Loucy (cell line): ENCODE data around the gene BAG1.

Experiments
- H2AFZ ChIP-seq: fragments of 200-600 bp; sonication (generic); 2 replicates; pipeline ENCODE4 v1.6.0; 2016; ENCODE audit warnings: antibody characterized with exemption, mild to moderate bottlenecking, low read length, moderate library complexity
- H3F3A ChIP-seq: fragments of 200-600 bp; 2 replicates; pipeline ENCODE4 v1.6.0; 2016; ENCODE audit warnings: antibody characterized with exemption, low read depth, mild to moderate bottlenecking
- H3K27me3 ChIP-seq: fragments of 200-600 bp; sonication (generic); 2 replicates; pipeline ENCODE4 v1.6.1; 2014; ENCODE audit warnings: low read length, mild to moderate bottlenecking; ENCODE audit not compliant: insufficient read depth, poor library complexity, severe bottlenecking
- H3K36me3 ChIP-seq: fragments of 200-600 bp; sonication (generic); 2 replicates; pipeline ENCODE4 v1.6.1; 2016; ENCODE audit warnings: low read length; ENCODE audit not compliant: insufficient read depth
- H3K4me1 ChIP-seq: fragments of 200-600 bp; sonication (generic); 2 replicates; pipeline ENCODE4 v1.5.1; 2014; ENCODE audit warnings: low read length, mild to moderate bottlenecking; ENCODE audit not compliant: insufficient read depth, poor library complexity, severe bottlenecking
- H3K4me2 ChIP-seq: fragments of 200-600 bp; sonication (generic); 2 replicates; pipeline ENCODE4 v1.6.0; 2014; ENCODE audit warnings: antibody characterized with exemption, low read length, low read depth, mild to moderate bottlenecking; ENCODE audit not compliant: poor library complexity, severe bottlenecking
- H3K4me3 ChIP-seq: fragments of 200-600 bp; sonication (generic); 2 replicates; pipeline ENCODE4 v1.5.1; 2014; ENCODE audit warnings: low read length, mild to moderate bottlenecking, mixed read lengths; ENCODE audit not compliant: poor library complexity, severe bottlenecking
- H3K79me2 ChIP-seq: fragments of 200-600 bp; sonication (generic); 2 replicates; pipeline ENCODE4 v1.6.1; 2014; ENCODE audit warnings: low read length; ENCODE audit not compliant: insufficient read depth
- H3K9ac ChIP-seq: fragments of 200-600 bp; sonication (generic); 2 replicates; pipeline ENCODE4 v1.6.0; 2014; ENCODE audit warnings: mild to moderate bottlenecking, low read depth, low read length, moderate library complexity; ENCODE audit not compliant: poor library complexity, severe bottlenecking
- H3K9me2 ChIP-seq: fragments of 200-600 bp; sonication (generic); replicated peaks from 2 replicates; pipeline ENCODE4 v1.6.1; 2016; ENCODE audit warnings: low read depth, low read length, mixed read lengths
- H3K9me3 ChIP-seq: fragments of 200-600 bp; sonication (generic); 2 replicates; pipeline ENCODE4 v1.6.1; 2014; ENCODE audit warnings: mild to moderate bottlenecking, antibody characterized with exemption, low read length, low read depth; ENCODE audit not compliant: insufficient read depth
- H4K20me1 ChIP-seq: fragments of 200-600 bp; sonication (generic); 2 replicates; pipeline ENCODE4 v1.6.0; 2014; ENCODE audit warnings: antibody characterized with exemption, low read length, mild to moderate bottlenecking; ENCODE audit not compliant: insufficient read depth, poor library complexity, severe bottlenecking
- CTCF ChIP-seq: fragments of 200-600 bp; sonication (generic); conservative IDR thresholded peaks from 2 replicates; pipeline ENCODE4 v1.5.1; 2014; ENCODE audit warnings: mild to moderate bottlenecking, antibody characterized with exemption, low read length
- EZH2phosphoT487 ChIP-seq: fragments of 200-600 bp; IDR thresholded peaks from 2 replicates; pipeline ENCODE4 v1.6.1; 2018; ENCODE audit warnings: antibody characterized with exemption, mild to moderate bottlenecking, moderate library complexity, borderline replicate concordance

BAG1 gene

GRCh38 chr9:33264003-33264472, 470 bp downstream of the BAG1 start:
- H3K27me3 ChIP-seq = peaks cover 8% of the 10 kb centered on the region
- H3K79me2 ChIP-seq = peaks cover 89% of the 10 kb centered on the region
- H2AFZ ChIP-seq = peak overlapping the region; percentile 78
- peaks cover 29% of the 10 kb centered on the region for H3K36me3 ChIP-seq
- H3K4me3 ChIP-seq = peak overlapping the region; percentile 90
- H3K9ac ChIP-seq = peak overlapping the region; percentile 92
- no peaks in the 10 kb centered on the region for H3F3A ChIP-seq
- H3K9me3 ChIP-seq = no peaks in the 10 kb centered on the region
- peaks cover 38% of the 10 kb centered on the region for H4K20me1 ChIP-seq
- TF ChIP-seq CTCF = no peak
- no peak for TF ChIP-seq EZH2phosphoT487
- peak overlapping the region; percentile 84 for H3K4me2 ChIP-seq
- H3K4me1 ChIP-seq = peaks cover 60% of the 10 kb centered on the region
- H3K9me2 ChIP-seq = no peaks in the 10 kb centered on the region

- peaks cover 96% of the 10 kb centered on the region for H3K79me2 ChIP-seq
- peaks cover 64% of the 10 kb centered on the region for H3K4me1 ChIP-seq
- H3K4me2 ChIP-seq = peak overlapping the region; percentile 84
- H3K36me3 ChIP-seq = peaks cover 34% of the 10 kb centered on the region
- H3K27me3 ChIP-seq = peaks cover 8% of the 10 kb centered on the region
- H3K9ac ChIP-seq = peak overlapping the region; percentile 92
- no peaks in the 10 kb centered on the region for H3K9me3 ChIP-seq
- H3K9me2 ChIP-seq = no peaks in the 10 kb centered on the region
- H4K20me1 ChIP-seq = peaks cover 41% of the 10 kb centered on the region
- peak overlapping the region; percentile 90 for H3K4me3 ChIP-seq
- no peak for TF ChIP-seq EZH2phosphoT487
- no peak for TF ChIP-seq CTCF
- peak overlapping the region; percentile 78 for H2AFZ ChIP-seq
- no peaks in the 10 kb centered on the region for H3F3A ChIP-seq
Observed at GRCh38 chr9:33263131-33264002, 1.1 kb downstream of the BAG1 start.

- no peaks in the 10 kb centered on the region for H3K9me2 ChIP-seq
- H3K4me2 ChIP-seq = peak overlapping the region; percentile 84
- no peak for TF ChIP-seq EZH2phosphoT487
- no peak for TF ChIP-seq CTCF
- H3K4me3 ChIP-seq = no peak overlapping the region
- H3K27me3 ChIP-seq = peaks cover 8% of the 10 kb centered on the region
- H3K36me3 ChIP-seq = peaks cover 61% of the 10 kb centered on the region
- H3F3A ChIP-seq = no peaks in the 10 kb centered on the region
- H3K9me3 ChIP-seq = no peaks in the 10 kb centered on the region
- H4K20me1 ChIP-seq = peaks cover 52% of the 10 kb centered on the region
- peaks cover 46% of the 10 kb centered on the region for H3K4me1 ChIP-seq
- no peak overlapping the region for H2AFZ ChIP-seq
- peaks cover 84% of the 10 kb centered on the region for H3K79me2 ChIP-seq
- no peak overlapping the region for H3K9ac ChIP-seq
Observed at GRCh38 chr9:33260372-33260771, 4.1 kb downstream of the BAG1 start.
